HG03103 (cell line): ENCODE measurements around the gene PTPRN.
A peak's percentile ranks its signal among the peaks of the same experiment; 100 is the strongest.
"Not testable (repeated sequence)": the region's sequence is repeated elsewhere in the genome, so short reads cannot be mapped to it uniquely, and the experiment has no call there.

Source experiments
- ATAC-seq: cut with Tn5 transposase; IDR thresholded peaks from one replicate; pipeline ENCODE4 v1.9.1; 2021; ENCODE audit warnings: low read depth; ENCODE audit not compliant: unreplicated experiment

The PTPRN gene

GRCh38 chr2:219309278-219309677, at the start of gene PTPRN:
Gene PTPRN (minus strand): TSS chr2:219309401. CDS start chr2:219309332, 69 bp downstream.
- ATAC-seq = no peak

- ATAC-seq = no peak
Observed at GRCh38 chr2:219358170-219359075, 49.2 kb upstream of the PTPRN start.

- ATAC-seq = no peak
Observed at GRCh38 chr2:219356834-219357233, 47.6 kb upstream of the PTPRN start.

GRCh38 chr2:219354582-219354981, 45.4 kb upstream of the PTPRN start:
- ATAC-seq = no peak

- no peak for ATAC-seq
Observed at GRCh38 chr2:219353129-219353528, 43.9 kb upstream of the PTPRN start.

GRCh38 chr2:219352448-219353023, 43.3 kb upstream of the PTPRN start:
- ATAC-seq = peak; percentile 61

- no peak for ATAC-seq
Observed at GRCh38 chr2:219350710-219351221, 41.6 kb upstream of the PTPRN start.

GRCh38 chr2:219350215-219350614, 41.0 kb upstream of the PTPRN start:
- ATAC-seq = no peak

- ATAC-seq = no peak
Observed at GRCh38 chr2:219344751-219345430, 35.7 kb upstream of the PTPRN start.

GRCh38 chr2:219335373-219335786, 26.2 kb upstream of the PTPRN start:
- no peak for ATAC-seq

- no peak for ATAC-seq
Observed at GRCh38 chr2:219334076-219334475, 24.9 kb upstream of the PTPRN start.

- ATAC-seq = no peak
Observed at GRCh38 chr2:219332542-219332941, 23.3 kb upstream of the PTPRN start, which contains the start of gene RESP18. Gene RESP18 (minus strand): TSS chr2:219332744.

GRCh38 chr2:219331560-219332213, 22.5 kb upstream of the PTPRN start:
- no peak for ATAC-seq

- no peak for ATAC-seq
Observed at GRCh38 chr2:219327719-219328118, 18.5 kb upstream of the PTPRN start.

GRCh38 chr2:219325657-219326315, 16.6 kb upstream of the PTPRN start:
- no peak for ATAC-seq

- no peak for ATAC-seq
Observed at GRCh38 chr2:219325136-219325535, 15.9 kb upstream of the PTPRN start.

GRCh38 chr2:219323434-219323833, 14.2 kb upstream of the PTPRN start:
- no peak for ATAC-seq

GRCh38 chr2:219314804-219315468, 5.7 kb upstream of the PTPRN start:
- no peak for ATAC-seq

GRCh38 chr2:219312683-219313263, 3.6 kb upstream of the PTPRN start:
- ATAC-seq = not testable (repeated sequence)
